DMS114 treated with DMSO at 0.1 percent for 48 hours (cell line): ENCODE measurements around the gene BMERB1.
"Not testable (repeated sequence)": the region's sequence is repeated elsewhere in the genome, so short reads cannot be mapped to it uniquely, and the experiment has no call there.

Source experiments
- DNase-seq: peaks from one replicate; lab custom pipeline; 2025; ENCODE audit not compliant: unreplicated experiment; lab: John Stamatoyannopoulos, UW

Gene BMERB1

DNA sequence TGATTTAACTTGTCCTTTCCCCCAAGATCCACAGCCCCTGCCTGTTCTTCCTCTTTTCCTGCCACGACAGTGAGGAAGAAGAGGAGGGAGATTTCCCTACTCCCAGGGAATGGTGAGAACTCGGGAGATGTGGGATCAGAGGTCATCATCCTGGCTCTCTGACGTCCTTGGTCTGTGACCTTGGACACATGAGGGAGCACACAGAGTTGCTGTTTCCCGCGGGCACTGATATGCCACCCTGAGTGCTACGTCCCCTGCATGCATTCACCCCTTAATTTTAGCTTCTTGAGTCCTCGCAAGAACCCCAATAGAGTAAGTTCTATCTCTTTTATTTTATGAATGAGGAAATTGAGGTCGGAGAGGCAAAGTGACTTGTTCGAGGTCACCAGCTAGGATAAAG, 85.4 kb downstream of the BMERB1 start:
- DNase-seq = no peak

GRCh38 chr16:15521390-15521757, 87.0 kb downstream of the BMERB1 start:
- no peak for DNase-seq

- DNase-seq = no peak
Observed at GRCh38 chr16:15521758-15522509, 87.5 kb downstream of the BMERB1 start.

- DNase-seq = no peak
Observed at GRCh38 chr16:15523092-15523541, 88.7 kb downstream of the BMERB1 start.

- DNase-seq = no peak
Observed at GRCh38 chr16:15523939-15524338, 89.6 kb downstream of the BMERB1 start.

DNA sequence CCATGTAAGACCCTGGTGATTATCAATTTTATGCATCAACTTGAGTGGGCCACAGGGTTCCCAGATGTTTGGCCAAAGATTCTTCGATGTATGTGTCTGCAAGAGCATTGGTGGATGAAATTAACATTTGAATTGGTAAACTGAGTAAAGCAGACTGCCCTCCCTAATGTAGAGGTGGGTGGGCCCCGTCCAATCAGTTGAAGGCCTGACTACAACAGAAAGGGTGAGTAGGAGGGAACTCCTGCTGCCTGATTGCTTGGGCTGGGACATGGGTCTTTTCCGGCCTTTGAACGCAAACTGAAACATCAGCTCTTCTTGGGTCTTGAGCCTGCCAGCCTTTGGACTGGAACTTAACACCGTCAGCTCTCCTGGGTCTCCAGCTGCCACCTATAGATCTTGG, 90.6 kb downstream of the BMERB1 start:
- no peak for DNase-seq

DNA sequence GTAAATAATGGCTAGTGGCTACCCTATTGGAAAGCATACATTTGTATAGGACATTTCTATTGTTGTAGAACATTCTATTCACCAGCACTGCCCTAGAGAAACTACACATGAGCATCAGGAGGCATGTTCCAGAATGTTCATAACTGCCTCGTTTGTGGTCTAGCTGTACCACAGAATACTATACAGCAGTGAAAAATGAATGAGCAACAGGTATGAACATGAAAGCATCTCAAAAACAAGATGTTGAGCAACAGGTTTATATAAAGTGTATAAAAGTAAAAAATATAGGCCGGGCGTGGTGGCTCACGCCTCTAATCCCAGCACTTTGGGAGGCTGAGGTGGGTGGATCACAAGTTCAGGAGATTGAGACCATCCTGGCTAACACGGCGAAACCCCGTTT, 91.7 kb downstream of the BMERB1 start:
- no peak for DNase-seq

DNA sequence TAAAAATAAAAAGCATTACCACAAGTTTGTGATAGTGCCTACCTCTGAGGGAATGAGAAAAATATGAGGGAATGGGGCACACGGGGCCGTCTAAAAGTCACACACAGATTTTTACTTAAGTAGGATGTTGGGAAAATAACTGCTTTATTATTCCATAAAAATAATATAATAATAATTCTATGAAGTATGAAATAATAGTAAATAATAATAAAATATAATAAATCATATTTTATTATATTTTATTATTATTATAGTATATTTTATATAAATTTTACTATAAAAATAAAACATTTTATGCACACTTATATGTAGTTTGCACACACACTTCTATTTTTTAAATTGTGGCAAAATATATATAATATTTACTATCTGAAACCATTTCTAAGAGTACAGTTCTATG, 92.3 kb downstream of the BMERB1 start:
- DNase-seq = no peak

GRCh38 chr16:15529673-15530072, 95.3 kb downstream of the BMERB1 start:
- DNase-seq = no peak

- no peak for DNase-seq
Observed at GRCh38 chr16:15530085-15530484, 95.7 kb downstream of the BMERB1 start.

- DNase-seq = no peak
Observed at GRCh38 chr16:15532825-15533224, 98.4 kb downstream of the BMERB1 start.

DNA sequence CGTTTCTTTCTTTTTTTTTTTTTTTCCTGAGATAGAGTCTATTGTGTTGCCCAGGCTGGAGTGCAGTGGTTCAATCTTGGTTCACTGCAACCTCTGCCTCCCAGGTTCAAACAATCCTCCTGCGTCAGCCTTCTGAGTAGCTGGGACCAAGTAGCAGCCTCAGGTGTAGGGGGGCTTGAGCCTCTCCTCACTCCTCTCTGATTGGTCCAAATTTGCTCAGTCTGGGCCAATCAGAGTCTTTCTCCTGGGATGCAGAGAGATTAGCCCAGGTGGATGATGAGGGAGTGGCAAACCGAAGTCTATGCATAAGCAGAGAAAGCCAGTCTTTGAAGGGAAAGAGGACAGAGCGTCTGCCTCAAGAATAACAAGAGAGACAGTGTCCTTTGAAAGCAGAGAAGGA, 99.0 kb downstream of the BMERB1 start:
- no peak for DNase-seq

GRCh38 chr16:15535772-15536171, 101.4 kb downstream of the BMERB1 start:
- DNase-seq = no peak

GRCh38 chr16:15536843-15537242, 102.5 kb downstream of the BMERB1 start:
- no peak for DNase-seq

- no peak for DNase-seq
Observed at GRCh38 chr16:15538507-15538906, 104.1 kb downstream of the BMERB1 start.

- no peak for DNase-seq
Observed at GRCh38 chr16:15539197-15539596, 104.8 kb downstream of the BMERB1 start.

DNA sequence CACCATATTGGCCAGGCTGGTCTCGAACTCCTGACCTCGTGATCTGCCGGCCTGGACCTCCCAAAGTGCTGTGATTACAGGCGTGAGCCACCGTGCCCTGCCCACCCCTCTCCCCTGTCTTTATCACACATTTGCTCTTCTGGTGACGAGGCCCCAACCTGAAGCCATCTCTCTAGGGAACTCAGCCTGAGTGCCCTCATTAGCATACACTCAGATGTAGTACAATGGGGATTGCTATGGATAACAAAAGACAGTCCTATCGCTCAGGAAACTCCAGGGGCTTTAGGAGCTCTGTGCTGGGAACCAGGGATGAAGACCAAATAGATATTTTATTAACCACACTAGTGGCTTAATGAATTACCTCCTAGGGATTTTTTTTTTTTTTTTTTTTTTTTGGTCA, 107.9 kb downstream of the BMERB1 start:
- no peak for DNase-seq

DNA sequence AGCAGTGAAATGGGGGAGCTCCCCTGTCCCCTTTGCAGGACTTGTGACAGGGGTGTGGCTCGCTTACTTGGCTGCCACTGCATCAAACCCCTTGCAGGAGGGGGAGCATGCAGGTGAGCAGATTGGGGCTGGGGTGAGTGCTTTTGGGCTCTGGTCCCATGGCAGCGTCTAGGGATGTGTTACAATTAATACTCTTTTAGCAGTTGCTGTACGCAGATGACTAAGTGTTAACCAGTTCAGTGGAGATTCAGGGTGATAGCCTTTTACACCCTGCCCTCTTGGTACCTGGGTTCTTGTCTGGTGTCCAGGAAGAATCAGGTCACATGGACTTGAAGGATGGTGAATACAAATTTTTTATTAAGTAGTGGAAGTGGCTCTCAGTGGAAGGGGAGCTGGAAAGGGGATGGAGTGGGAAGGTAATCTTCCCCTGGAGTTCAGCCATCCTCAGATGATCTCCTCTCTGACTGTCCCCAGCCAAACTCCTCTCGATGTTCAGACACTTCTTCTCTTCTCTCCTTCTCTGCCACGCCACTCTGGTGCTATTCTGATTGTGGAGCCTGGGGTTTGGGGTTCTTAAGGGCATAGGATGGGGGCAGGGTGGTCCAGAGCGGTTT, 108.5 kb downstream of the BMERB1 start:
- DNase-seq = no peak

GRCh38 chr16:15544405-15544804, 110.0 kb downstream of the BMERB1 start:
- DNase-seq = no peak

- DNase-seq = no peak
Observed at GRCh38 chr16:15545544-15545943, 111.2 kb downstream of the BMERB1 start.

- not testable (repeated sequence) for DNase-seq
Observed at GRCh38 chr16:15547072-15547767, 112.8 kb downstream of the BMERB1 start.

DNA sequence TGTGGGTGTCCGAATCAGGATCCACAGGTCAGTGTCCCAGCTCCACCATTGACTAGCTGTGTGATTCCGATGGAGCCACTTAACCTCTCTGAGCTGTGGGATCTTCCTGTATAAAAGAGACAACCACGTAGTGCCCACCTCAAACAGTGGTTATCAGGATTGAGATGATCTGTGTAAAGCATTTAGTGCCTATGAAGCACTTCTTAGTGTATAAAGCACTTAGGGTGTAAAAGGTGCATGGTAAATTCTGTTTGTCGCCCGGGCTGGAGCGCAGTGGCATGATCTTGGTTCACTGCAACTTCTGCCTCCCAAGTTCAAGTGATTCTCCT, 113.3 kb downstream of the BMERB1 start:
- DNase-seq = no peak
